Smooth muscle cell (in vitro differentiated cells): ENCODE results near the gene UGT2B17. TPM values are rescaled to one million over a fixed set of nuclear protein-coding genes. Genes with fewer than 3 reads are reported as not detected.

ENCODE experiments used
- DNase-seq: peaks from one replicate; lab custom pipeline; 2025; ENCODE audit not compliant: unreplicated experiment; lab: John Stamatoyannopoulos, UW
- H2AFZ ChIP-seq: fragments of 200-600 bp; sonication (generic); 2 replicates; pipeline ENCODE4 v1.6.0; 2016; ENCODE audit warnings: antibody characterized with exemption, low read depth, mild to moderate bottlenecking
- H3F3A ChIP-seq: fragments of 200-600 bp; sonication (generic); 2 replicates; pipeline ENCODE4 v1.6.0; 2017; ENCODE audit warnings: antibody characterized with exemption, low read depth
- H3K27ac ChIP-seq: fragments of 200-600 bp; sonication (generic); 2 replicates; pipeline ENCODE4 v1.5.1; 2016; ENCODE audit warnings: low read depth, mild to moderate bottlenecking
- H3K27me3 ChIP-seq: fragments of 200-600 bp; sonication (generic); 2 replicates; pipeline ENCODE4 v1.6.1; 2016; ENCODE audit warnings: low read depth, mild to moderate bottlenecking
- H3K36me3 ChIP-seq: fragments of 200-600 bp; sonication (generic); 2 replicates; pipeline ENCODE4 v1.5.1; 2016; ENCODE audit warnings: low read depth
- H3K4me1 ChIP-seq: fragments of 200-600 bp; sonication (generic); 2 replicates; pipeline ENCODE4 v1.5.1; 2016; ENCODE audit warnings: low read depth
- H3K4me2 ChIP-seq: fragments of 200-600 bp; sonication (generic); 2 replicates; pipeline ENCODE4 v1.6.0; 2016; ENCODE audit warnings: mild to moderate bottlenecking
- H3K4me3 ChIP-seq: fragments of 200-600 bp; sonication (generic); 2 replicates; pipeline ENCODE4 v1.5.1; 2016; ENCODE audit warnings: mild to moderate bottlenecking
- H3K79me2 ChIP-seq: fragments of 200-600 bp; sonication (generic); 2 replicates; pipeline ENCODE4 v1.6.0; 2016; ENCODE audit warnings: low read depth, mild to moderate bottlenecking
- H3K9ac ChIP-seq: fragments of 200-600 bp; sonication (generic); 2 replicates; pipeline ENCODE4 v1.6.0; 2016; ENCODE audit warnings: low read depth
- H3K9me3 ChIP-seq: fragments of 200-600 bp; sonication (generic); replicated peaks from 2 replicates; pipeline ENCODE4 v1.5.1; 2016; ENCODE audit warnings: low read depth
- H4K20me1 ChIP-seq: fragments of 200-600 bp; sonication (generic); 2 replicates; pipeline ENCODE4 v1.6.0; 2016; ENCODE audit warnings: low read depth
- CTCF ChIP-seq: fragments of 200-600 bp; sonication (generic); IDR thresholded peaks from 2 replicates; pipeline ENCODE4 v1.5.1; 2017; ENCODE audit warnings: borderline replicate concordance, mild to moderate bottlenecking, antibody characterized with exemption; ENCODE audit not compliant: insufficient read depth, poor library complexity, severe bottlenecking
- WGBS: methylation state at CpG from one replicate; pipeline ENCODE4 v1.1.7; 2016; ENCODE audit warnings: low lambda C conversion rate; 5-methylcytosine and 5-hydroxymethylcytosine counted together
- polyA plus RNA-seq: library from polyadenylated mRNA; unstranded; fragments of >200 nt; fragmentation: Nextera tagmentation; extraction: Ambion mirVana; gene quantifications from 2 replicates; pipeline ENCODE4 v1.2.1, GENCODE V29; 2016
- total RNA-seq: library from RNA; depleted of rRNA; stranded (reverse); fragments of >200 nt; gene quantifications from 2 replicates; pipeline ENCODE4 v1.2.3, GENCODE V29; 2014

Gene UGT2B17
- total and polyA plus RNA-seq, 2 experiments from 2014 or later = not detected

- H3K79me2 ChIP-seq = no peaks in the 10 kb centered on the region
- H3K9ac ChIP-seq = no peak overlapping the region
- no peak overlapping the region for H2AFZ ChIP-seq
- H3K36me3 ChIP-seq = no peaks in the 10 kb centered on the region
- no peak overlapping the region for H3K4me3 ChIP-seq
- no peak overlapping the region for H3K27ac ChIP-seq
- no peaks in the 10 kb centered on the region for H3K4me1 ChIP-seq
- no peaks in the 10 kb centered on the region for H4K20me1 ChIP-seq
- 71% methylated on average over 1 of the region's 1 CpG for WGBS
- TF ChIP-seq CTCF = no peak
- no peaks in the 10 kb centered on the region for H3K27me3 ChIP-seq
- H3K9me3 ChIP-seq = no peaks in the 10 kb centered on the region
- DNase-seq = no peak
- no peaks in the 10 kb centered on the region for H3F3A ChIP-seq
- no peak overlapping the region for H3K4me2 ChIP-seq
Observed at GRCh38 chr4:68613752-68614151, 37.6 kb upstream of the UGT2B17 start.

- no peak for TF ChIP-seq CTCF
- Histone ChIP-seq H3K9me3 (no peaks in the 10 kb centered on the region), H4K20me1 (no peaks in the 10 kb centered on the region), H3K9ac (no peak overlapping the region), H3F3A (no peaks in the 10 kb centered on the region), H3K79me2 (no peaks in the 10 kb centered on the region), H2AFZ (no peak overlapping the region), H3K4me3 (no peak overlapping the region), H3K4me1 (no peaks in the 10 kb centered on the region), H3K27ac (no peak overlapping the region), H3K36me3 (no peaks in the 10 kb centered on the region), H3K27me3 (no peaks in the 10 kb centered on the region), H3K4me2 (no peak overlapping the region)
- 88% methylated on average over 1 of the region's 1 CpG for WGBS
- DNase-seq = no peak
Observed at GRCh38 chr4:68606240-68606639, 30.1 kb upstream of the UGT2B17 start.

- no peak overlapping the region for H3K4me2 ChIP-seq
- WGBS = 55% methylated on average over 3 of the region's 3 CpGs
- no peaks in the 10 kb centered on the region for H3K27me3 ChIP-seq
- H3F3A ChIP-seq = no peaks in the 10 kb centered on the region
- H4K20me1 ChIP-seq = no peaks in the 10 kb centered on the region
- no peak for TF ChIP-seq CTCF
- H3K9ac ChIP-seq = no peak overlapping the region
- no peak overlapping the region for H3K27ac ChIP-seq
- H2AFZ ChIP-seq = no peak overlapping the region
- H3K4me1 ChIP-seq = no peaks in the 10 kb centered on the region
- H3K9me3 ChIP-seq = no peaks in the 10 kb centered on the region
- H3K4me3 ChIP-seq = no peak overlapping the region
- H3K79me2 ChIP-seq = no peaks in the 10 kb centered on the region
- DNase-seq = no peak
- H3K36me3 ChIP-seq = no peaks in the 10 kb centered on the region
Observed at GRCh38 chr4:68599150-68599549, 23.0 kb upstream of the UGT2B17 start.

- H3K27ac ChIP-seq = no peak overlapping the region
- no peak overlapping the region for H3K4me3 ChIP-seq
- H3F3A ChIP-seq = no peaks in the 10 kb centered on the region
- TF ChIP-seq CTCF = no peak
- WGBS = 91% methylated on average over 2 of the region's 2 CpGs
- no peaks in the 10 kb centered on the region for H3K4me1 ChIP-seq
- H3K9ac ChIP-seq = no peak overlapping the region
- no peaks in the 10 kb centered on the region for H3K27me3 ChIP-seq
- no peaks in the 10 kb centered on the region for H3K79me2 ChIP-seq
- H3K4me2 ChIP-seq = no peak overlapping the region
- no peak for DNase-seq
- H4K20me1 ChIP-seq = no peaks in the 10 kb centered on the region
- no peaks in the 10 kb centered on the region for H3K36me3 ChIP-seq
- no peaks in the 10 kb centered on the region for H3K9me3 ChIP-seq
- H2AFZ ChIP-seq = no peak overlapping the region
Observed at GRCh38 chr4:68597482-68597881, 21.4 kb upstream of the UGT2B17 start.
